ENCODE data around the gene SHANK1. TPM values are rescaled to one million over a fixed set of nuclear protein-coding genes. Genes with fewer than 3 reads are reported as not detected.

Gene SHANK1
- total and polyA plus RNA-seq, 2 donors (not counting 3 experiments of a cell fraction or from before 2014, with no cell fraction given): 0.66 to 1.9 TPM

GRCh38 chr19:50640368-50640767, 79.2 kb downstream of the SHANK1 start:
- no peak for TF ChIP-seq POLR2A (IDR thresholded peaks at IDR 0.05; ENCODE audit: low read depth, low read length)
- no peak for TF ChIP-seq GATA2 (IDR thresholded peaks at IDR 0.05; ENCODE audit: insufficient read depth, insufficient read length, low read depth, low read length)
- no peak for TF ChIP-seq MYC (IDR thresholded peaks at IDR 0.05; ENCODE audit: low read depth, low read length)
- TF ChIP-seq MAX (IDR thresholded peaks at IDR 0.05; ENCODE audit: insufficient read depth, insufficient read length): no peak
- no peak for TF ChIP-seq EZH2 (IDR thresholded peaks at IDR 0.05; ENCODE audit: borderline replicate concordance, low read depth, low read length, severe bottlenecking)
- TF ChIP-seq FOS (IDR thresholded peaks at IDR 0.05; ENCODE audit: borderline replicate concordance, insufficient read depth, low read length): no peak
- no peak for TF ChIP-seq JUN (IDR thresholded peaks at IDR 0.05; ENCODE audit: borderline replicate concordance, insufficient read depth, insufficient read length, low read depth)
- TF ChIP-seq CTCF (IDR thresholded peaks at IDR 0.05; ENCODE audit: extremely low read depth in 1 of 2, insufficient read depth in 1 of 2, low read depth in 1 of 2, low read length in 2 of 2): no peak
- no peak for TF ChIP-seq POLR2AphosphoS5 (IDR thresholded peaks at IDR 0.05; ENCODE audit: insufficient read depth, low read depth, low read length)

More at GRCh38 chr19:50640368-50640767, 79.2 kb downstream of the SHANK1 start:
- Histone ChIP-seq H3K9me1 (replicated peaks; ENCODE audit: control insufficient read depth, extremely low read depth, insufficient read depth, low read length) (no peaks in the 10 kb centered on the region), H3K9me3 (replicated peaks; ENCODE audit: control insufficient read depth, insufficient read depth, low read length) (no peaks in the 10 kb centered on the region), H3K4me1 (ENCODE audit: control insufficient read depth, extremely low read depth, insufficient read depth, low read length) (no peaks in the 10 kb centered on the region), H3K27ac (ENCODE audit: insufficient read depth, low read depth, low read length) (no peak overlapping the region), H3K9ac (replicated peaks; ENCODE audit: extremely low read depth, insufficient read depth, low read length) (no peak overlapping the region), H4K20me1 (replicated peaks; ENCODE audit: control insufficient read depth, extremely low read depth, insufficient read depth, low read length) (no peaks in the 10 kb centered on the region), H3K4me3 (replicated peaks in 1 of 3; ENCODE audit: insufficient read depth in 1 of 3, low read depth in 1 of 3, low read length in 3 of 3) (no peak overlapping the region), H2AFZ (ENCODE audit: low read depth, low read length) (no peak overlapping the region), H3K4me2 (ENCODE audit: insufficient read depth, low read length) (no peak overlapping the region), H3K27me3 (ENCODE audit: control insufficient read depth in 2 of 2, insufficient read depth in 2 of 2, low read length in 2 of 2) (peaks cover 20 to 22% of the 10 kb centered on the region in 2 experiments), H3K79me2 (ENCODE audit: control insufficient read depth, insufficient read depth, low read length) (no peaks in the 10 kb centered on the region), H3K36me3 (ENCODE audit: control insufficient read depth in 2 of 2, extremely low read depth in 1 of 2, insufficient read depth in 2 of 2, low read length in 2 of 2) (no peaks in the 10 kb centered on the region)
- DNase-seq (ENCODE audit: low read depth, low spot score) (no peak), FAIRE-seq (no peak)
- dilution Hi-C loops (cut with MboI; ENCODE audit: extremely low pct_ligation_motif_present, low sequenced_read_pairs) (no loop called here), intact Hi-C loops (cut with micrococcal nuclease) (no loop called here)
- BruUV-seq (replicated peaks): no TSS peak
- POLR2A ChIA-PET: no interaction called here
- CTCF ChIA-PET: no interaction called here

Data from endothelial cell of umbilical vein (primary cell).